Medulla oblongata (tissue), 1 donor: Measurements from ENCODE around the gene MMP24.

Experiments used
- DNase-seq: peaks from one replicate; pipeline ENCODE4 v3.0.0-alpha.2; 2015; ENCODE audit errors: extremely low spot score

Gene MMP24

DNA sequence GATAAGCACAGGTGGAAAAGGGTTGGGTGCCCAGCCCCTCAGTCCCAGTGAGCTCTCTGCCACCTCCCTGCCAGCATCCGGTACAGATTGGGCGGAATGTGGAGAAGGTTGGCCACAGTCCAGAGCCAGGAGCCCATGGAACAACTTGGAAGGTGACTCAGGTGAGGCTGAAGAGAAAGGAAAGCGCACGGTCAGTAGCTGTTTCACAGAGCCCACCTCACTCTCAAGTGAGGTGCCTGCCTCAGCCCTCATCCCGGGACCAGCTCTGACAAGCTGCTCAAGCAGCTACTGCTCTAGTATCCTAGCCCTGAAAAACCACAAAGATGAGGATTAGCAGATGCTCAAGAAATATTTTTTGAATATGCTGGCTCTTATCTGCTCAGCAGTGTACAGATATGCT, 52.5 kb downstream of the MMP24 start:
- DNase-seq: no peak

DNA sequence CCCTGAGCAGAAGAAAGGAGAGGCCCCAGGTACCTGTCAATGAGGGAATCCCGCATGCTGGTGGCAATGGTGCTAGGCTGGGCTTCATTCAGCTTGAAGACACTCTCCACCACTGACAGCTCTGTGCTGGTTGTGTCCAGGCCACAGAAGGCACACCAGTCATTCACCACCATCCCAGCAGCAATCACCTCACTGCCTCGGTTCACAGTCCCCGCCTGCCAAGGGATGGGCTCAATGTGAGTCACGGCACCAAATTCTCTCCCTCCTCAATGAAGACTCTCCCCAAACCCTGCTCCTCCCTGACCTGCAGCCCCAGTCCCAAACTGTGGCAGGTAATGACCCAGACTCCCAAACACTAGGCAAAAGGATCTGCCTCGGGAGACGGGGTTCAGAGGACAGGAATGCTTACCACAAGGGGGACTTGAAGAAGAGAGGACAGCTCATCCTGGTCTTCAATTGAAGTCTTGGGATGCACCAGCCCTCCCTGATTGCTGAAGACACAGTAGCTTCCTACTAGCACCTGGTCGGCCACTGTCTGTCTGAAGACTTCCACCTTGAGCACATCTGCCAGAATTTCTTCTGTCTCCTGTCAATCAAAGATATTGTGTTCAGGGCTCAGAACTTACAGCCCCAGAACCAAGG, 53.2 kb downstream of the MMP24 start:
- no peak for DNase-seq

DNA sequence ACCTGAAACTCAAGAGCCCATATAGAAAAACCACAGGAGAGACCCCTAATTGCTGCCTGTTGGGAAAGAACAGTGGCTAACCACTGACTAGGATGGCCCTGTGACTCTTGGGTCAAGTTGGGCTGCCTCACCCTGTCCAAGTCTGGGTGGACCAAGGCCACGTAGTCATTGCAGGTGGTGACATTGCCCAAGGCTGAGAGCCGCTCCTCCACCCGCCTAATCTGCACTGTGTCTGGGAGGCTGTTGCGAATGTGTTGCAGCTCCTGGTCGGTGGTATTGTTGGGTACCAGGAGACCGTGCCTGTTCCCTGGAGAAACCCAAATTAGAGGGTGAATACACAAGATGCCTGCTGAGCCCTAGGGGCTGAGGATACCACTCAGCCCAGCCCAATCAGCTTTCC, 54.0 kb downstream of the MMP24 start:
- DNase-seq: no peak

DNA sequence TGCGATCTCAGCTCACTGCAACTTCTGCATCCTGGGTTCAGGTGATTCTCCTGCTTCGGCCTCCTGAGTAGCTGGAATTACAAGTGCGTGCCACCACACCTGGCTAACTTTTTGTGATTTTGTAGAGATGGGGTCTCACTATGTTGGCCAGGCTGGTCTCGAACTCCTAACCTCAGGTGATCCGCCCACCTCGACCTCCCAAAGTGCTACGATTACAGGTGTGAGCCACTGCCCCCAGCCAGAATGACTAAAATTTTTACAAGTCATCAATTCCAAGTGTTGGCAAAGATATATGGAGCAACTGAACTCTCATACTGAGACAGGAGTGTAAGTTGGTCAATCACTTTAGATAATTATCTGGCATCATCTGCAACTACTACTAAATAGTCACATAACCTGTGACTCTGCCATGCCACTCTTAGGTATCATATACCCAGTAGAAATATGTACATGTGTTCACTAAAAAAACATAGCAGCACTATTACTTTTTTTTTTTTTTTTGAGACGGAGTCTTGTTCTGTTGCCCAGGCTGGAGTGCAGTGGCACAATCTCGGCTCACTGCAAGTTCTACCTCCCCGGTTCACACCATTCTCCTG, 55.1 kb downstream of the MMP24 start:
- DNase-seq: no peak

DNA sequence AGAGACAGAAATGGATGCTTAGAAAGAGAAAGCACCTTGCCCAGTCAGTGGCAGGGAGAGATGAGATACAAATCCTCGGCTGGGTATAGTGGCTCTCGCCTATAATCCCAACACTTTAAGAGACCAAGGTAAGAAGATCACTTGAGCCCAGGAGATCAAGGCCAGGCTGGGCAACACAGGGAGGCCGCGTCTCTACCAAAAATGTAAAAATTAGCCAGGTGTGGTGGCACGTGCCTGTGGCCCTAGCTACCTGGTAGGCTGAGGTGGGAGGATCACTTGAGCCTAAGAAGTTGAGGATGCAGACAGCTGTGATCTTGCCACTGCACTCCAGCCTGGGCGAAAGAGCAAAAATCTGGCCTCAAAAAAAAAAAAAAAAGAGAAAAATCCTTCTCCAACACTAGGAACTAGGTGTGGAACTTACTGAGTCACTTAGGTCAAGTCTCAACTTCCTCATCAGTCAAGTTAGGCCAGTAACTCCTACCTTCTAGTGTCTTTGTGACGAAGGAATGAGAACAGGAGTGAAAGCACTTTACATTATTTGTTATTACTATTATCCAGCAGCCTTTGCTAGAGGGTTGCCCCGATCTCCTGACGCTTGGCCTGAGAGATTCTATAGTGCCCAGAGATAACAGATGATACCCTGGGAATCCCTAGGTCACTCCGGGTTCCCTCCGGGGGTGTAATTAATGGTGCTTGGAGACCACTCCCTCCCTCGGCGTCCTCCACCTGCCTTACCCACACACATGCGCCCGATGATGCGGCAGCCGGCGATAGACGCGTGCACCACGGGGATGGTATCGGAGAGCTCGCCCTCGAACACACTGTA, 57.2 kb downstream of the MMP24 start:
- DNase-seq: no peak

DNA sequence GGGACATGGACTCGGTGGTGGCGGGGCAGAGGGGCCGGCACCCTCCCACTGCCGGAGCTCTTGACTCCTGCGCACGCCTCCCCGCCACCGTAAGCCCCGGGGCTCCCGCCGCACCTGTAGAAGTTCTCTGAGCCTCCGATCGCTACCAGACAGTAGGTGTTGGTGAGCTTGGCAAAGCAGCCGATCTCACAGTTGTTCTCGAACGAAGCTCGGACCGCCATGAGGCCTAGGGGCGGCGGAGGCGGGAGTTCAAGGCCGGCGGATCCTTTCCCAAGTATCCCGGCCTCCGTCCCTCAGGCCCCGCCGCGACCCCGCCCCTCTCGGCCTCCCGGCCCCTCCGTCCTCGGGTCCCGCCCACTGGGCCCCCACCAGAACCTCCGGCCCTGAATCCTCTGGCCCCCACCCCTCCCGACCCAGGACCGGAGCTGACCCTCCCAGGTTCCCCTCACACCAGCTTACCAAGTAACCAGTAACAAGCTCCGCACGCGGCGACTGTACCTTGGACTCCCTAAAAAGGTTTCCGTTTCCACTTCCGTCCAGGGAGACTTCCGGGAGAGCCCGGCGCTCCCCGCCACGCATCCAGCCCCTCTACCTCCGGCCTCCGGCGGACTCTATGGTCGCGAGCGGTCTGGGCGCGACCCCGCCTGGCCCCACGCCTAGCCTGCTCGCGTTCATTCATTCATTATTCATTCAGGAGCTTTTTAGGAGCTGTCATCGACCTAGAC, 57.9 kb downstream of the MMP24 start, which contains the start of gene EIF6:
EIF6 (minus strand) TSS at position 506 of the 725 bp plus-strand sequence; CDS start at position 221, 285 bp downstream.
- peak; percentile 70 for DNase-seq

DNA sequence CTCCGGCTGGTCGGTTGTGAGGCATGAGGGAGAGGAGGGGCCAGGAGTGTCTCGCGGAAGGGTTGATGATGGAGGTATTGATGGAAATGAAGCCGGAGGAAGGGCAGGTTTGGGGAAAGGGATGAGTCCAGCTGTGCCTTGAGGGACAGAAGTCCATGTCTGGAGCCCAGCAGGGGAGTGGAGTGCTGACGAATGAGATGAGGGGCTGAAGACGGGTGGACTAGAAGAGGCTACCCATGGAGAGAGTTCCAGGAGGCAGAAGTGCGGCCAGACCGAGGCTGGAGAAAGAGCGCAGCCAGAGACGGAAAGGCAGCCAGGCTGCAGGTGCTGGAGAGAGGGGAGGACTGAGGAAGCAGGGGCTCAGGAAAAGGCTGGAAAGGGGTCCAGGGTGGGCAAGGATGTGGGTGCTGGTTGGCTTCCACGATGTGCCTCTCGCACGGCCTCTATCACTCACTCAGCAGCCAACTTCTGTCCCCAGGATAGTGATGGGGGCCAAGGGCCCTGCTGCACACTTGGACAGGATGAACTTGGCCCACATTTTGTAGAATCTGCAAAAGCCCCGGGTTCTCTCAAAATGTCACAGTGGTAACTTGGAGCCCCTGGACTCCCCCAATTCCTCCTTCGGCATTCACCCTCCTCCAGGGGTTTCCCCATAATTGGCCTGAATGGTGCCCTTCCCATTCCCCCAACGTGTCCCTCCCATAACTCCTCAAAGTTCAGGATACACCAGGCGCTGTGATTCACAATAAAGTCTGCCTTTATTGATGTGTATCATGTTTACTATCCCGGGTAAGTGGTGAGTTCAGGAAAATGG, 58.7 kb downstream of the MMP24 start:
- no peak for DNase-seq

DNA sequence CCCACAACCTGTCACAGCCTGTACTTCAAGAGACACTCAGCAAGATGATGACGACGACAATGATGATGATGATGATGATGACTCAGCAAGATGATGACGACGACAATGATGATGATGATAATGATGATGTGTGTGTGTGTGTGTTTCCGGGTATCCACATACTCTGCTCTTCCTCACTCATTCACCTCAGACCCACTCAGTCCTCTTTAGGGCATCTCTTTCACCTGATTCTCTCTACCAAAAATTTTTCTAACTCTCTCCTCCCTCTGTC, 59.3 kb downstream of the MMP24 start:
- no peak for DNase-seq

DNA sequence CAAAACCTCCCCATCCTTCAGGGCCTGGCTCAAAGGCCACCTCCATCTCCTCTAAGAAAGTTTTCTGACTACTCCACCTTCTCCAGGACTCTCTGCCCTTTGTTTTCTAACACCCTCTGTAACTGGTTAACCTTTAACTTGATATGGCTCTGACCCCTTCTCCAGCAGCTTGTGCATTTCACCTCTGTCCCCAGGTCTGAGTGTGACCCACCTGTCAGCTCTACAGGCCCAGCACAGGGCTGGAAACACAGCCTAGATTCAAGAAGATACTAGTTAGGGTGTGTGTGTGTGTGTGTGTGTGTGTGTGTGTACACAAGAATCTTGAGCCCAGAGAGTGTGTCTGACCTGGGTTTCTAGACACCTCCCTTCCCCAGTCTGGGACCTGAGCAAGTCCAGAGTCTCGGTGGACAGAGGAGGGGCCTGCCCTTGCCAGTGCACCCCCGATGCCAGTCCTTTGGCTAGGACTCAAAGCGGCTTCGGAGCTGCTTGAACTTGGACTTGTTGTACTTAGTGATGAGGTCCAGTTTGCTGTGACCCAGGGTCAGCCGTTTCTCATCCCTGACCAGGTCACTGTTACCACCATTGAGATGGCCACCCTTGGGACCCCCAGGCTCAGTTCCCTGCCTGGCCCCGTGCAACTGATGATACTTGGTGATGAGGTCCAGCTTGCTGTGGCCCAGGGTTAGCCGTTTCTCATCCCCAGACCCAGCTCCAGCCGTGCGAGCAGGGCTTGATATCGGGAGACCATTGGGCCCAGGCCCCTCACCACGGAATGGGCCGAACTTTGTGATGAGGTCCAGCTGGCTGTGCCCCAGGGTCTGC, 59.8 kb downstream of the MMP24 start:
- no peak for DNase-seq

DNA sequence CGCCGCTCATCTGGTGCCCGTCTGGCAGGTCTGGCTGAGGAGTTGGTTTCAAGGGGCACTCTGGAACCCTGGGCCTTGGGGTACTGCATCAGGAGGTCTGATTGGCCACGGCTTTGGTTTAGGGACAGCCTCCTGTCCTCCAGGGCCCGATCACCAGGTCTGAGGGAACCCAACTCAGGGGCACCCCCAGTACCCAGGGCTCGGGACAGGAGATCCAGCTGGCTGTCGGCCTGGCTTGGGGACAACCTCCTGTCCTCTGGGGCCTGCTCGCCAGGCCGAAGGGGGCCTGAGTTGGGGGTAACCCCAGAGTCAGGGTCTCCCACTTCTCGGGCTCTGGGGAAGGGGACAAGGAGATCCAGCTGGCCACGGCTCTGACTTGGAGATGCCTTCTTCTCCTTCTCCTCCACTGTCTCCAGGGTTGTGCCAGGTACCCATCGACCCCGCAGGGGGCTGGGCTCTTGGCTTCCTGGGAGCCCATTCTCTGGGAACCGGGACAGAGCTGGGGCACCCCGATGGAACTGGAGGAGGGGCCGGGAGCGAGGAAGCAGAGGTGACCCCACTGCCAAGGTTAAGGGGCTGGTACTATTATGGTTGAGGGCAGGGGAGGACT, 60.5 kb downstream of the MMP24 start:
- no peak for DNase-seq

DNA sequence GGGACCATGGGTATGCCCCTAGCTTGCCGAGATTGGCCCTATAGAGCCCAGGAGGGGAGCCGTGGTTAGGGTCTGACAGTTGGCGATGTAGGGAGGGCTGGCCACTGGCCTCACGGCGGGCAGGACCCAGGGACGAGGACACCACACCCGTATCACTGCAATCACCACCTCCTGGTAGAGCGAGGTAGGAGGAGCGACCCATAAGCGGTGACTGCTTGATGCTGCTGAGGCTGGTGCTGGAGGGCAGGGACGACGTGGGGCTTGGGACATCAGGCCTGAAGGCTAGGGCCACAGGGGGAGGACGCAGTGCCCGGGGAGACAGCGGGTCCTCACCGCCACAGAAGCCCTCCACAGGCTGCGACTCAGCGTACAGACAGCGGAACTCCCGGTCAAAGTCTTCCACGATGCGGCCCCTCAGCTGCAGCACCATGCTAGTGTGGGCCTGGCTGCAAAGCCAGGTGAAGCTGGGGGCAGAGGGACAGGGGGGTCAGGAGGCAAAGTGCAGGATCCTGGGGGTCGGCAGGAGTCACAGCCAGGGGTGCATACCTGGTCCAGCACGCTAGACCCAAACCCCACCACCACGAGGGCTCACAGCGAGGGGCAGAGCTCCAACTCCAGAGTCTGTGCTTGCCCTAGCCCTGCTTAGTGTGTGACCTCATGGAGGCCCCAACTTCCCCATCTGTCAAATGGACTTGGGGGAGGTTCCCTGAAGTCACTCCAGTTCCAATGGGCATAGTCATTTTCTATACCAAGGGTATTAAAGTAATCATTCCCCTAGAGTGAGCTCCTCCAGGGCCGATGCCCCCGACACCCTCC, 61.2 kb downstream of the MMP24 start:
- no peak for DNase-seq

DNA sequence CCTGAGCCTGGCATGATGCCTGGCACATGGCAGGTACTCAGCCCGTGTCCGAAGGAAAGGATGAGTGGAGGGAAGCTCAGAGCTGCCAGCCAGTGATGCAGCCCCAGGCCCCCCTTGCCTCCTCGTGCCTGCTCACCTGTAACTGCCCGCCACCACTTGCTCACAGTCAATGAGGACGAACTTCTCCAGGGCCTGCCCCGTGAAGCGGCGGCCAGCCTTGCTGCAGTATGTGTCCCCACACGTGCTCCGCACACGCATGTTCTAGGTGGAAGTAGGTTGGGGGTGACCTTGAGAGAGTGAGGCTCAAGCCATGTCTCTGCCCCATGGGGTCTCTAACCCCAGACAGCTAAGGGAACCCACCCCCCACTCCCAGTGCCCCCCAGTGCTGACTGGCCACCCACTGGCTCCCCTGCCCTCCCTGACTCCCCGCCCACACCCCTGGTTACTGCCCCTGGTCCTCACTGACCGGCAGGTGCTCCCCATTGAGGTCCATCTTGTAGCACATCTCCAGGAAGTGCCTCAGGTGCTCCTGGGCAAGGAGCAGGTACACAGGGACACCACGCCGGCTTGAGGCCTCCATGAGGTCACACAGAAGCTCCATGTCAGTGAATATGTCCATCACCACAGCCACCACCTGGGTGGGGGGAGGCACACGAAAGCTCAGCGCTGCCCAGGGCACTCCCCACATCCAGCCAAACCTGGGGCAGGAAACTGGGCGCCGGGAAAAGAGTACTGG, 62.0 kb downstream of the MMP24 start:
- no peak for DNase-seq

DNA sequence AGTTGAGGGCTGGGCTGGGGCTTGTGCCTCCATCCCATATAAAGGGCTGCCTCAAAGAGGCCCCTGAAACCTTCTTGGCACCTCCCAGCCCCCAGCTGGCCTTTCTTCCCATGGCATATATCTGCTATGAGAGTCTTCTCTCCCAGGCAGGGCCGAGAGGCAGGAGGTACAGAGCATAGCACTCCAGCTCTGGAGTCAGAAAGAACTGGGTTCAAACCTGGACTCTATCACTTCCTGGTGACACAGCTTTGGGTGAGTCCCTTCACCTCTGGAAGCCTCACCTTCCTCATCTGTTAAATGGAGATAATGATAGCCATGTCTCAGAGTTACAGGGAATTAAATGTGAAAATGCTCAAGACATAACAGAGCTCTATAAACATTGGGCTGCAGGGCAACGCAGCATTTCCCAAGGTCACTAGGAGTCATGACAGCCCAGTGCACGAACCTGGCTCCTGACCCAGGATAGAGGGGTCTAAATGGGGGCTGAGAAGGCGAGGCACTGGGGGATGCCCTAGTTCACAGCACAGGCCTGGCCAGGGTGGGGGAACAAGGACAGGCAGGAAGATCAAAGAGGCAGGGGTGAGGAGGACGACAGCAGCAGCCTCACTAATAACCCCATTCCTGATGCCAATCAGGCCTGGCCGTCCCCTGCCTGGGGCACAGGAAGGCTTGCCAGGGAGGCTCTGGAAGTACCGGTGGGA, 63.8 kb downstream of the MMP24 start:
- DNase-seq: no peak

DNA sequence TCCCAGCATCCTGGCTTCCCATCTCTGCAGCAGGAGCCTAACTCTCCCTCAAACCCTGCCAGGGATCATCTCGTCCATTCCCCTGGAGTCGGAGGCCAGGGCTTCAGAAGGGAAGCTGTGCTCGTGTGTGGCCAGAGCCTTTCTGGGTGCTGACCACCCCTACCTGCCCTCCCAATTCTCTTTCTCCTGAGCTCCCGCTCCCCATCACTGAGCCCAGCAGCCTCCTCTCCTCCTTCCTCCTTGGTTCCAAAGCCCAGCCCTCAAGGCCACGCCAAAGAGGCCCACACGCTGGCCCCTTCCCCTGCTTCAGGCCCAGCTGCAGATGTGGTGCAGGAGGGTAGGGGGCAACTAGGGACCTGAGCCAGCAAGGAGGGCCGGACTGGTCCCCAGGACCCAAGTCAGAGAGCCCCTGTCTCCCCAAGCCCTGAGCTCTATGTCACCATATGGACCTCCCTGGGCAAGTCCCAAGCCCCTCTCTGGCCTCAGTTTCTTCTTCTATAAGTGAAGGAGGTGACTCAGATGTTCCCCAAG, 64.5 kb downstream of the MMP24 start:
- DNase-seq: no peak

DNA sequence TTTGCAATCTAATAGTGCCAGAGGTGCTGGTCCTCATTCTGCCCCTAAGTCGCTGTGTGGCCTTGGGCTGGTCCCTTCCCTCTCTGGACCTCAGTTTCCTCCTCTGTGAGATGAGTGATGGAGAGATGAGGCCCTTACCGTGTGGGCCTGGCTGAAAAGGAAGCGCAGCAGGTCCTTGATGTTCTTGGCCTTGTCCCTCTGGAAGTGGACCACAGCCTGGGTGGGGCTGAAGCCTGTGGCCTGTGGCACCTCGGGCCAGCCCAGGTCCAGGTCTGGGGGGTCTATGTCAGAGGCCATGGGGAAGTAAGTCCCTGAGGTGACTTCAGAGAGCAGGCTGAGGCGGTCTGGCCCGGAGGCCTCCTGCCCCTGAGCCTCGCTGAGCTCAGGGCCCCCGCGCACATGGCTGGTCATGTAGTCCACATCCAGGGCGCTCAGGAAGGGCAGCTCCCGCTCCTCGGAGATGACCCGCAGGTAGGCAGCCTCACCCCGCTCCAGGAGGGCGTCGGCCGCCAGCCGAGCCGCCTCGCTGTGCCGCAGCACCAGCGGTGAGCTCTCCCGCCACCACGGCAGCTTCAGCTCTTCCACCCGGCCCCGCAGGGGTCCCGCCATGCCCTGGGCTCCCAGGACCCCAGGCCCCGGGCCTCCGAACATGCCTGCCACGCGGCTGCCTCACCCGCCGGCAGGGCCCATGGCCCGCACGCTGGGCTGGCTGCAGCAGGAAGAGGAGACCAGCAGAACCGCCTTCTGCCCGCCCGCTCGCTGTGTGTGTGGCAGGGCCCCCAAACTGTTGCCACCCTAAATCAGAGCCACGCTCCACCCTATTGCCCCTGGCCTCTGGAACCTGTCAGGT, 65.4 kb downstream of the MMP24 start, which contains the start of gene FAM83C:
FAM83C (minus strand) TSS at position 772 of the 850 bp plus-strand sequence; CDS start at position 651, 121 bp downstream.
- DNase-seq: no peak

DNA sequence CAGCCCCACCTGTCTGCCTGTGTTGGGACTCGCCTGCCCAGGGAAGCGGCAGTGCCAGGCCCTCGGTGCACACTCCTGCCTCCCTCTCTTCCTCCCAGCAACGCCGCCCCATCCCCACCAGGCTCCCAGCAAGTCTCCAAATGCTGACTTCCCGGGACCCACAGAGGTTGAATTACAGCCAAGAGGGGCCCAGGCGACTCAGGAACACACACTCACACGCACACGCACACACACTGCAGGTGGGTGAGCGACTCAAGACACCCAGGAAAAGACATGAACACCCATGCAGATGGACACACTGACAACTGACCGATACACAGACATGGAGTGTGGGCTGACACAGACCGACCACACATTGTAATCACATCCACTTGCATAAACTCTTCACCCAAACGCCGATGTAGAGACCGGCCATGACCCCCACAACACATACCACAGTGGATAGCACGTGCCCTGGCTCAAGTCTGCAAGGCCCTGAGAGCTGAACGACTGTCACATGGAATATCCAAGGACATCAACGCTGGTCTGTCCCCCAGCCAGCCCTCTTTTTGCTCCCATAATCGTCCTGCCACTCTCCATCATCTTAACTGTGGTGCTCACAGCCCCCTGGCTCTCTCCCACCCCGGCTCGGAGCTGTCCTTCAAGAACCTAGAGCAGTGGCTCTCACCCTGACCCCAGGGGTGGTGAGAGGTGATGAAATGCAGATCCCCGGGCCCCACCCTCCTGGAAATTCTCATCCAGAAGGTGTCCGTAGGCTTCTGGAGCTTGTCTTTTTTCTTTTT, 66.2 kb downstream of the MMP24 start:
- no peak for DNase-seq
